Measurements from ENCODE around the gene SLC25A28.
"Not testable (repeated sequence)": the region's sequence is repeated elsewhere in the genome, so short reads cannot be mapped to it uniquely, and the experiment has no call there.

The SLC25A28 gene

GRCh38 chr10:99633832-99634231 lies 13.6 kb upstream of the SLC25A28 start:
- Mint-ChIP-seq H3K4me1 (no peaks in the 10 kb centered on the region), H3K9me3 (no peaks in the 10 kb centered on the region), H3K27ac (no peak overlapping the region), H3K27me3 (peaks cover 59% of the 10 kb centered on the region), H3K4me3 (no peak overlapping the region)
- DNase-seq: no peak
- no peak for ATAC-seq

DNA sequence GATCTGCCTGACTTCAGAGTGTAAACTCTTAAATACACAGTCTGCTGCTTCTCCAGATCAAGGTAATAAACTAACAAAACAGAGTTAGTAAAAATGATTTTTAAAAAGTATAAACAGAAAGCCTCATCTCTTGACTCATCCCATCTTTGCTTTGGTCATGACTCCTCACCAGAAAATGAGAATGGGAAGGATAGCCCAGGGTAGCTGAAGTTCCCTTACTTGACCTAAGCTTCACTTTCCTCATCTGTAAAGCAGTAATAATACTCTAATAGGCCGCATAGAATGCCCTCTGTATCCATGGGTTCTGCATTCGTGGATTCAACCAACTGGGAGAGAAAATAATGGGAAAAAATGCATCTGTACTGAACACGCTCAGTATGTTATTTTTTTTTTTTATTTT lies 11.3 kb upstream of the SLC25A28 start:
- Mint-ChIP-seq H3K27me3 (peaks cover 38% of the 10 kb centered on the region), H3K4me3 (no peak overlapping the region), H3K27ac (no peak overlapping the region), H3K9me3 (no peaks in the 10 kb centered on the region), H3K4me1 (no peaks in the 10 kb centered on the region)
- DNase-seq (no peak), ATAC-seq (no peak)

GRCh38 chr10:99630991-99631390 lies 10.8 kb upstream of the SLC25A28 start:
- peaks cover 33% of the 10 kb centered on the region for H3K27me3 Mint-ChIP-seq
- H3K9me3 Mint-ChIP-seq: no peaks in the 10 kb centered on the region
- no peak overlapping the region for H3K27ac Mint-ChIP-seq
- no peak overlapping the region for H3K4me3 Mint-ChIP-seq
- DNase-seq: no peak
- no peak for ATAC-seq
- H3K4me1 Mint-ChIP-seq: no peaks in the 10 kb centered on the region

DNA sequence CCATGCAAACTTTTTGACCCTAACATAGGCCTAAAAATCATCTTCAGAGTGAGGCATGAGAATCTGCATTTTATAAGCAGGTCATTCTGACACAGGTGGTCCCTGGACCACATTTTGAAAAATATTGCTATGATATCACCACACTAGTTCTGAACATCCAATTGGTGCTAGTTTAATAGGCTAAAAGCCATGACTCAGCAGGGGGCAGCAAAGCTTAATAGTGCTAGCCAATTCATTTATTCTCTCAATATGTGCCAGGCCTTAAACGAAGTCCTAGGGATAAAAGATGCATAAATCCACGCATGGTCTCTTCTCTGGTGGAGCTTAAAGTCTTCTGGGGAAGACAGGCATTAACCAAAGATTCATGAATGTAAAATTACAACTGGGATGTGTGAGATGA lies 10.2 kb upstream of the SLC25A28 start:
- ATAC-seq: peak; percentile 54

GRCh38 chr10:99629625-99629978 lies 9.4 kb upstream of the SLC25A28 start:
- Mint-ChIP-seq H3K27ac (no peak overlapping the region), H3K4me1 (no peaks in the 10 kb centered on the region), H3K27me3 (peaks cover 19% of the 10 kb centered on the region), H3K9me3 (no peaks in the 10 kb centered on the region), H3K4me3 (no peak overlapping the region)
- DNase-seq (no peak), ATAC-seq (peak; percentile 70)

More for the DNA sequence above, 10.2 kb upstream of the SLC25A28 start:
- no peaks in the 10 kb centered on the region for H3K4me1 Mint-ChIP-seq
- no peak overlapping the region for H3K4me3 Mint-ChIP-seq
- no peak for DNase-seq
- peaks cover 27% of the 10 kb centered on the region for H3K27me3 Mint-ChIP-seq
- H3K27ac Mint-ChIP-seq: no peak overlapping the region
- H3K9me3 Mint-ChIP-seq: no peaks in the 10 kb centered on the region

GRCh38 chr10:99628923-99629624 lies 8.8 kb upstream of the SLC25A28 start:
- Mint-ChIP-seq H3K4me3 (no peak overlapping the region), H3K27me3 (peaks cover 14% of the 10 kb centered on the region), H3K27ac (no peak overlapping the region)

GRCh38 chr10:99625124-99625523 lies 4.9 kb upstream of the SLC25A28 start:
- H3K27ac Mint-ChIP-seq: not testable (repeated sequence)

More at GRCh38 chr10:99628923-99629624, 8.8 kb upstream of the SLC25A28 start:
- no peaks in the 10 kb centered on the region for H3K9me3 Mint-ChIP-seq
- DNase-seq: no peak
- ATAC-seq: no peak
- no peaks in the 10 kb centered on the region for H3K4me1 Mint-ChIP-seq

GRCh38 chr10:99623919-99624318 lies 3.7 kb upstream of the SLC25A28 start:
- ATAC-seq: no peak
- H3K9me3 Mint-ChIP-seq: no peaks in the 10 kb centered on the region
- H3K4me3 Mint-ChIP-seq: no peak overlapping the region
- DNase-seq: no peak
- H3K27me3 Mint-ChIP-seq: no peaks in the 10 kb centered on the region
- no peak overlapping the region for H3K27ac Mint-ChIP-seq
- H3K4me1 Mint-ChIP-seq: peaks cover 13% of the 10 kb centered on the region

More at GRCh38 chr10:99625124-99625523, 4.9 kb upstream of the SLC25A28 start:
- H3K9me3 Mint-ChIP-seq, DNase-seq, H3K4me3 Mint-ChIP-seq, ATAC-seq, H3K27me3 Mint-ChIP-seq: not testable (repeated sequence)
- peaks cover 13% of the 10 kb centered on the region for H3K4me1 Mint-ChIP-seq

- H3K9me3 Mint-ChIP-seq: no peaks in the 10 kb centered on the region
- peaks cover 27% of the 10 kb centered on the region for H3K4me1 Mint-ChIP-seq
- ATAC-seq: no peak
- H3K27me3 Mint-ChIP-seq: no peaks in the 10 kb centered on the region
- H3K4me3 Mint-ChIP-seq: peak overlapping the region; percentile 83 to 88
- H3K27ac Mint-ChIP-seq: peak overlapping the region; percentile 98 to 99
- no peak for DNase-seq
Observed at GRCh38 chr10:99621454-99622251, 1.4 kb upstream of the SLC25A28 start.

GRCh38 chr10:99620711-99621453 lies 643 bp upstream of the SLC25A28 start:
- Mint-ChIP-seq H3K4me1 (peaks cover 32% of the 10 kb centered on the region), H3K27me3 (no peaks in the 10 kb centered on the region), H3K27ac (peak overlapping the region; percentile 98 to 99), H3K9me3 (no peaks in the 10 kb centered on the region), H3K4me3 (peak overlapping the region; percentile 83 to 88)
- DNase-seq (peak; percentile 90 to 92), ATAC-seq (peak; percentile 92)

DNA sequence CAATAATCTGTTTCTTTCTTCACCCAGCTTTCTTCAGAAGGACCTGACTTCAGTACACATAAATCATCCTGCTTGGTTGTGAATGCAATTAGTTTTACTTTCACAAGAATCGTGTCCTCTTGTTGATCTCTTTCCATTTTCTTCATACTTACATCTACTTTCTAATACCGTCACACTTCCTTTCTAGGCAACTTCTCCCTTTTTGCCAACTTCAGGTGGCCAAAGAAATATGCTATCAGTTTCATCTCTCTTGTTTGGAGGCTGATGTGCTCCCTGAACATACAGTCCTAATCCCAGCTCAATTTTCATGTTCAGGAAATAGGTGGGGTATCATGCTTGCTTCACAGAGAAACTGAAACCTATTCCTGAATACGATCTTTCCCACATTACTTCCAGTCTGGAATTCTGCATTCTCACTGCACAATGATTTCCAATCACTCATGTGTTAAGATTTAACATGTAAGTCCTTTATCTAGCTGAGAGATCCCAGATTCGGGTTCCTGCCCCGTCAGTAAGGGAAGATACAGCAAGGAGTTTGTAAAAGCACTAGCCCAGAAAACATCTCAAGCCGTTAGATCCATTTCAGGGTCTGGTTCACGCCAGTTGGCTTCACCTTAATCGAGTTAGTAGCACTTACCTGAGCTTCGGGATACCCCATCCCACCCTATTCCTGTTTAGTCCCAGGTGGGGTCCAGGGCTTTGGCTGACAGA lies 994 bp downstream of the SLC25A28 start:
- Mint-ChIP-seq H3K4me1 (peaks cover 41% of the 10 kb centered on the region), H3K4me3 (peak overlapping the region; percentile 74 to 85), H3K27me3 (no peaks in the 10 kb centered on the region), H3K27ac (peak overlapping the region; percentile 29 to 61), H3K9me3 (no peaks in the 10 kb centered on the region)
- DNase-seq: no peak
- no peak for ATAC-seq

GRCh38 chr10:99617696-99618095 lies 2.5 kb downstream of the SLC25A28 start:
- no peaks in the 10 kb centered on the region for H3K9me3 Mint-ChIP-seq

DNA sequence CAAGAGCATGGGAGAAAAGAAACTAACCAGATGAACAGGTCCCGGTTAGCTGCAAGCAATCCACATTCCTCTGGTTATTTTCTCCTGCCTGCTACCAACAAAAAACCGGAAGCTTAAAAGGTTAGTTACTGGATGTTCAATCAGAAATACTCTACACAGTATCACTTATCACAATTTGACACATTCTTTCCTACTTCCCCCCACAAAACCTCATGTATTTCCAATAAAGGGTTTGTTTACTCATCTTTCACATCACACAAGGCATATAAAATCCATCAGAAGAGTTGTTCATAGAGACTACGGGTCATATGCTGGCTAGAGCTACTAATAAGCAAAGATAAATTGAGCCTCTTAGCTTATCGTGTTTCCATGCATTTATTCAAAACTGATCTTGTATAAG lies 4.8 kb downstream of the SLC25A28 start:
- peaks cover 27% of the 10 kb centered on the region for H3K4me1 Mint-ChIP-seq
- ATAC-seq: peak; percentile 8
- no peaks in the 10 kb centered on the region for H3K9me3 Mint-ChIP-seq
- H3K27me3 Mint-ChIP-seq: no peaks in the 10 kb centered on the region
- H3K4me3 Mint-ChIP-seq: peak overlapping the region; percentile 0 to 41
- H3K27ac Mint-ChIP-seq: peak overlapping the region in 1 of 2 donors; percentile 47
- DNase-seq: no peak

More at GRCh38 chr10:99617696-99618095, 2.5 kb downstream of the SLC25A28 start:
- DNase-seq (no peak), ATAC-seq (no peak)
- Mint-ChIP-seq H3K27ac (no peak overlapping the region), H3K4me3 (peak overlapping the region; percentile 45 to 85), H3K27me3 (no peaks in the 10 kb centered on the region), H3K4me1 (peaks cover 41% of the 10 kb centered on the region)

GRCh38 chr10:99612167-99612831 lies 7.9 kb downstream of the SLC25A28 start:
- Mint-ChIP-seq H3K27me3 (no peaks in the 10 kb centered on the region), H3K9me3 (no peaks in the 10 kb centered on the region), H3K4me1 (peaks cover 14% of the 10 kb centered on the region), H3K4me3 (no peak overlapping the region), H3K27ac (peak overlapping the region in 1 of 2 donors; percentile 22)
- ATAC-seq (no peak), DNase-seq (peak; percentile 16 to 36)

- H3K4me3 Mint-ChIP-seq: no peak overlapping the region
- H3K27ac Mint-ChIP-seq: no peak overlapping the region
- peaks cover 13% of the 10 kb centered on the region for H3K4me1 Mint-ChIP-seq
- H3K9me3 Mint-ChIP-seq: no peaks in the 10 kb centered on the region
- DNase-seq (no peak), ATAC-seq (no peak)
- no peaks in the 10 kb centered on the region for H3K27me3 Mint-ChIP-seq
Observed at GRCh38 chr10:99611326-99611725, 8.9 kb downstream of the SLC25A28 start.

Data from stimulated activated naive CD8-positive, alpha-beta T cell treated with anti-CD3 and anti-CD28 coated beads, Interleukin-15, amount 100 ng/mL, for 72 hours (primary cell).